ENCODE measurements around the gene DHRS3.

GRCh38 chr1:12637693-12638092 is 19.7 kb upstream of the DHRS3 start:
- TF ChIP-seq CTCF (IDR thresholded peaks at IDR 0.05) (no peak), RFX5 (IDR thresholded peaks at IDR 0.05; ENCODE audit: low read length) (no peak), POLR2AphosphoS5 (IDR thresholded peaks at IDR 0.05; ENCODE audit: low read depth, low read length) (no peak), EZH2phosphoT487 (IDR thresholded peaks at IDR 0.05; ENCODE audit: borderline replicate concordance, low read depth) (no peak), RXRA (IDR thresholded peaks at IDR 0.05; ENCODE audit: borderline replicate concordance, low read depth) (no peak), RCOR1 (IDR thresholded peaks at IDR 0.05; ENCODE audit: low read length) (no peak), TAF1 (IDR thresholded peaks at IDR 0.05; ENCODE audit: borderline replicate concordance, low read depth, low read length) (no peak), GABPA (IDR thresholded peaks at IDR 0.05; ENCODE audit: low read depth) (no peak), SMC3 (IDR thresholded peaks at IDR 0.05; ENCODE audit: low read depth, low read length) (no peak), EP300 (IDR thresholded peaks at IDR 0.05; ENCODE audit: borderline replicate concordance in 1 of 2, low read depth in 1 of 2, low read length in 1 of 2) (no peak)
- TF ChIP-seq, protein P1, sequence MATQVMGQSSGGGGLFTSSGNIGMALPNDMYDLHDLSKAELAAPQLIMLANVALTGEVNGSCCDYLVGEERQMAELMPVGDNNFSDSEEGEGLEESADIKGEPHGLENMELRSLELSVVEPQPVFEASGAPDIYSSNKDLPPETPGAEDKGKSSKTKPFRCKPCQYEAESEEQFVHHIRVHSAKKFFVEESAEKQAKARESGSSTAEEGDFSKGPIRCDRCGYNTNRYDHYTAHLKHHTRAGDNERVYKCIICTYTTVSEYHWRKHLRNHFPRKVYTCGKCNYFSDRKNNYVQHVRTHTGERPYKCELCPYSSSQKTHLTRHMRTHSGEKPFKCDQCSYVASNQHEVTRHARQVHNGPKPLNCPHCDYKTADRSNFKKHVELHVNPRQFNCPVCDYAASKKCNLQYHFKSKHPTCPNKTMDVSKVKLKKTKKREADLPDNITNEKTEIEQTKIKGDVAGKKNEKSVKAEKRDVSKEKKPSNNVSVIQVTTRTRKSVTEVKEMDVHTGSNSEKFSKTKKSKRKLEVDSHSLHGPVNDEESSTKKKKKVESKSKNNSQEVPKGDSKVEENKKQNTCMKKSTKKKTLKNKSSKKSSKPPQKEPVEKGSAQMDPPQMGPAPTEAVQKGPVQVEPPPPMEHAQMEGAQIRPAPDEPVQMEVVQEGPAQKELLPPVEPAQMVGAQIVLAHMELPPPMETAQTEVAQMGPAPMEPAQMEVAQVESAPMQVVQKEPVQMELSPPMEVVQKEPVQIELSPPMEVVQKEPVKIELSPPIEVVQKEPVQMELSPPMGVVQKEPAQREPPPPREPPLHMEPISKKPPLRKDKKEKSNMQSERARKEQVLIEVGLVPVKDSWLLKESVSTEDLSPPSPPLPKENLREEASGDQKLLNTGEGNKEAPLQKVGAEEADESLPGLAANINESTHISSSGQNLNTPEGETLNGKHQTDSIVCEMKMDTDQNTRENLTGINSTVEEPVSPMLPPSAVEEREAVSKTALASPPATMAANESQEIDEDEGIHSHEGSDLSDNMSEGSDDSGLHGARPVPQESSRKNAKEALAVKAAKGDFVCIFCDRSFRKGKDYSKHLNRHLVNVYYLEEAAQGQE (IDR thresholded peaks at IDR 0.05; ENCODE audit: low read depth, low read length), result no peak
